ENCODE measurements around the gene NTN4.
"Not testable (repeated sequence)": the region's sequence is repeated elsewhere in the genome, so short reads cannot be mapped to it uniquely, and the experiment has no call there.

Gene NTN4

DNA sequence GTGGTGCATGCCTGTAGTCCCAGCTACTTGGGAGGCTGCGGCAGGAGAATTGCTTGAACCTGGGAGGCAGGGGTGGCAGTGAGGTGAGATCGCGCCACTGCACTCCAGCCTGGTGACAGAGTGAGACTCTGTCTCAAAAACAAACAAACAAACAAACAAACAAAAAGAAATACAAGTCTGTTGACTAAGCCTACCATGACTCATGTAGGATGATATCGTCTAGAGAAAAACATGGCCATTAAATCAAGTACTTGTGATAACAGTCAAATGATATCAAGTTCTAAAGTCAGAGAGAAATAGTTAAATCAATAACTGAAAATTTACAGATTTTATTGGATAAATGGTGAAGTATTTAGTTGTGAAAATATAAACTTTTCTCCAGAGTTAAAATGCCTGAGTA lies 21.6 kb upstream of the NTN4 start:
- DNase-seq; H4K8ac ChIP-seq (ENCODE audit: low read depth, low read length); H3K18ac ChIP-seq (ENCODE audit: low read length); H3K79me1 ChIP-seq (ENCODE audit: low read length); H4K5ac ChIP-seq (ENCODE audit: low read length); H2BK5ac ChIP-seq (ENCODE audit: low read length); H3K79me2 ChIP-seq (ENCODE audit: control insufficient read depth, insufficient read depth, low read length); H3K4ac ChIP-seq (ENCODE audit: low read depth, low read length); H3K4me2 ChIP-seq (ENCODE audit: low read length); H3K56ac ChIP-seq (ENCODE audit: low read length); H2BK15ac ChIP-seq (replicated peaks; ENCODE audit: low read depth); H2AK5ac ChIP-seq (ENCODE audit: low read length); H2BK120ac ChIP-seq (ENCODE audit: low read depth, low read length); H3K4me3 ChIP-seq (ENCODE audit: low read length); H3K27ac ChIP-seq (ENCODE audit: low read depth, low read length); H3K23ac ChIP-seq (ENCODE audit: low read length); H3K36me3 ChIP-seq (ENCODE audit: control insufficient read depth, insufficient read depth, low read length); H3K9ac ChIP-seq (ENCODE audit: low read length); H3K27me3 ChIP-seq (ENCODE audit: insufficient read depth, low read length, poor library complexity); H3K4me1 ChIP-seq (ENCODE audit: control insufficient read depth, low read depth, low read length): not testable (repeated sequence)
- WGBS (ENCODE audit: extremely low coverage, insufficient coverage, low lambda C conversion rate) = no CpG with 5 or more reads among the region's 4 CpGs

GRCh38 chr12:95810411-95810810 lies 19.8 kb upstream of the NTN4 start:
- H3K9ac ChIP-seq (ENCODE audit: low read length) = no peak overlapping the region
- no peak overlapping the region for H3K56ac ChIP-seq (ENCODE audit: low read length)
- H3K27me3 ChIP-seq (ENCODE audit: insufficient read depth, low read length, poor library complexity) = no peaks in the 10 kb centered on the region
- no peaks in the 10 kb centered on the region for H3K36me3 ChIP-seq (ENCODE audit: control insufficient read depth, insufficient read depth, low read length)
- H2BK120ac ChIP-seq (ENCODE audit: low read depth, low read length) = no peak overlapping the region
- no peak overlapping the region for H3K23ac ChIP-seq (ENCODE audit: low read length)
- no peak overlapping the region for H2BK15ac ChIP-seq (replicated peaks; ENCODE audit: low read depth)
- WGBS (ENCODE audit: extremely low coverage, insufficient coverage, low lambda C conversion rate) = no CpG with 5 or more reads among the region's 2 CpGs
- no peaks in the 10 kb centered on the region for H3K4me1 ChIP-seq (ENCODE audit: control insufficient read depth, low read depth, low read length)
- no peaks in the 10 kb centered on the region for H3K79me1 ChIP-seq (ENCODE audit: low read length)
- no peak overlapping the region for H2AK5ac ChIP-seq (ENCODE audit: low read length)
- no peak overlapping the region for H3K4ac ChIP-seq (ENCODE audit: low read depth, low read length)
- no peak overlapping the region for H3K4me2 ChIP-seq (ENCODE audit: low read length)
- H2BK5ac ChIP-seq (ENCODE audit: low read length) = no peak overlapping the region
- no peak for DNase-seq
- no peak overlapping the region for H3K4me3 ChIP-seq (ENCODE audit: low read length)
- no peak overlapping the region for H4K5ac ChIP-seq (ENCODE audit: low read length)
- H3K27ac ChIP-seq (ENCODE audit: low read depth, low read length) = no peak overlapping the region
- H3K79me2 ChIP-seq (ENCODE audit: control insufficient read depth, insufficient read depth, low read length) = no peaks in the 10 kb centered on the region
- no peak overlapping the region for H3K18ac ChIP-seq (ENCODE audit: low read length)
- no peak overlapping the region for H4K8ac ChIP-seq (ENCODE audit: low read depth, low read length)

GRCh38 chr12:95809000-95809680 lies 18.6 kb upstream of the NTN4 start:
- Histone ChIP-seq H3K36me3 (ENCODE audit: control insufficient read depth, insufficient read depth, low read length) (no peaks in the 10 kb centered on the region), H3K9ac (ENCODE audit: low read length) (no peak overlapping the region), H3K4me2 (ENCODE audit: low read length) (no peak overlapping the region), H3K4me3 (ENCODE audit: low read length) (no peak overlapping the region), H3K4me1 (ENCODE audit: control insufficient read depth, low read depth, low read length) (no peaks in the 10 kb centered on the region), H3K56ac (ENCODE audit: low read length) (no peak overlapping the region), H4K8ac (ENCODE audit: low read depth, low read length) (no peak overlapping the region), H2AK5ac (ENCODE audit: low read length) (no peak overlapping the region), H3K27ac (ENCODE audit: low read depth, low read length) (no peak overlapping the region), H4K5ac (ENCODE audit: low read length) (no peak overlapping the region), H3K79me2 (ENCODE audit: control insufficient read depth, insufficient read depth, low read length) (no peaks in the 10 kb centered on the region), H2BK120ac (ENCODE audit: low read depth, low read length) (no peak overlapping the region), H2BK5ac (ENCODE audit: low read length) (no peak overlapping the region), H3K23ac (ENCODE audit: low read length) (no peak overlapping the region), H3K27me3 (ENCODE audit: insufficient read depth, low read length, poor library complexity) (no peaks in the 10 kb centered on the region), H3K18ac (ENCODE audit: low read length) (no peak overlapping the region), H3K79me1 (ENCODE audit: low read length) (no peaks in the 10 kb centered on the region), H3K4ac (ENCODE audit: low read depth, low read length) (no peak overlapping the region), H2BK15ac (replicated peaks; ENCODE audit: low read depth) (no peak overlapping the region)
- no CpG with 5 or more reads among the region's 7 CpGs for WGBS (ENCODE audit: extremely low coverage, insufficient coverage, low lambda C conversion rate)
- no peak for DNase-seq

GRCh38 chr12:95808146-95808545 lies 17.6 kb upstream of the NTN4 start:
- Histone ChIP-seq H3K23ac (ENCODE audit: low read length) (no peak overlapping the region), H3K4me1 (ENCODE audit: control insufficient read depth, low read depth, low read length) (no peaks in the 10 kb centered on the region), H2BK15ac (replicated peaks; ENCODE audit: low read depth) (no peak overlapping the region), H2BK120ac (ENCODE audit: low read depth, low read length) (no peak overlapping the region), H3K36me3 (ENCODE audit: control insufficient read depth, insufficient read depth, low read length) (no peaks in the 10 kb centered on the region), H3K56ac (ENCODE audit: low read length) (no peak overlapping the region), H3K79me1 (ENCODE audit: low read length) (no peaks in the 10 kb centered on the region), H3K27ac (ENCODE audit: low read depth, low read length) (no peak overlapping the region), H3K79me2 (ENCODE audit: control insufficient read depth, insufficient read depth, low read length) (no peaks in the 10 kb centered on the region), H2AK5ac (ENCODE audit: low read length) (no peak overlapping the region), H3K4me2 (ENCODE audit: low read length) (no peak overlapping the region), H3K27me3 (ENCODE audit: insufficient read depth, low read length, poor library complexity) (no peaks in the 10 kb centered on the region), H2BK5ac (ENCODE audit: low read length) (no peak overlapping the region), H3K4me3 (ENCODE audit: low read length) (no peak overlapping the region), H3K9ac (ENCODE audit: low read length) (no peak overlapping the region), H3K4ac (ENCODE audit: low read depth, low read length) (no peak overlapping the region), H4K5ac (ENCODE audit: low read length) (no peak overlapping the region), H3K18ac (ENCODE audit: low read length) (no peak overlapping the region), H4K8ac (ENCODE audit: low read depth, low read length) (no peak overlapping the region)
- no CpG with 5 or more reads among the region's 7 CpGs for WGBS (ENCODE audit: extremely low coverage, insufficient coverage, low lambda C conversion rate)
- no peak for DNase-seq

DNA sequence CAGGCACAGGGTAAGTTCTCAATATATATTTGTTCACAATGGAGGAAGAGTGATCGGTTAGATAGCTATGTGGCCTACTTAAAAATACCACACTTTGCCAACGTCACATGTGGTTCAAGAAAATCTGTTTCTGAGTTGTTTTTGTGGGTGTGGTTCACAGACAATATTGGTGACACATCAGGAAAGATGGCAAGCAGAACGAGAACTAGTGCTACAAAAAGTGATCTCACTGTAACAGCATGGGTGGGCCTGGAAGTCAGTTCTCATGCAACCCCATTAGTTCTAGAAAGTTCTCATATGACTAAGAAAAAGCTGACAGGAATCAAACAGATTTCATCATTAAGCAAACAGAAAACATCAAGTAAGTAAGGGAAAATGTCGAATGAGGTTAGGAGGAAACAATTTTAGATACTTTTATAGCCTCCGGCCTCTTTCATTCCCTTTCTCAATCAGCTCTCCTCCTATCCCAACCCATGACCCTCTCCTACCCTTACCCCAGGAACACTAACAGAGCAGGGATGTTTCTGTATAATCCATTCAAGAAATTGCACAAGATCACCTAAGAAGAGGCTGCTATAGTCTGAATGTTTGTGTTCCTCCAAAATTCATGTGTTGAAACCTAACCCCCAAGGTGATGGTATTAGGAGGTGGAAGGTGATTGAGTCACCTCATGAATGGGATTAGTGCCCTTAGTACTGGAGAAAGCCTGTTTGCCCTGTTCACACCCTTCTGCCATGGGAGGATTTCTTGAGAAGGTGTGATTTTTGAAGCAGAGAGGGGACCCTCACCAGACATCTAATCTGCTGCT lies 15.5 kb upstream of the NTN4 start:
- H3K27ac ChIP-seq (ENCODE audit: low read depth, low read length) = no peak overlapping the region
- no peak overlapping the region for H3K56ac ChIP-seq (ENCODE audit: low read length)
- DNase-seq = peak; percentile 49
- no peak overlapping the region for H2BK120ac ChIP-seq (ENCODE audit: low read depth, low read length)
- H3K79me2 ChIP-seq (ENCODE audit: control insufficient read depth, insufficient read depth, low read length) = no peaks in the 10 kb centered on the region
- H3K9ac ChIP-seq (ENCODE audit: low read length) = no peak overlapping the region
- H3K4me3 ChIP-seq (ENCODE audit: low read length) = no peak overlapping the region
- no peak overlapping the region for H3K18ac ChIP-seq (ENCODE audit: low read length)
- no CpG with 5 or more reads among the region's 5 CpGs for WGBS (ENCODE audit: extremely low coverage, insufficient coverage, low lambda C conversion rate)
- no peak overlapping the region for H4K8ac ChIP-seq (ENCODE audit: low read depth, low read length)
- no peak overlapping the region for H2BK15ac ChIP-seq (replicated peaks; ENCODE audit: low read depth)
- no peak overlapping the region for H3K23ac ChIP-seq (ENCODE audit: low read length)
- H3K4ac ChIP-seq (ENCODE audit: low read depth, low read length) = no peak overlapping the region
- no peaks in the 10 kb centered on the region for H3K4me1 ChIP-seq (ENCODE audit: control insufficient read depth, low read depth, low read length)
- H3K27me3 ChIP-seq (ENCODE audit: insufficient read depth, low read length, poor library complexity) = no peaks in the 10 kb centered on the region
- no peak overlapping the region for H4K5ac ChIP-seq (ENCODE audit: low read length)
- no peak overlapping the region for H3K4me2 ChIP-seq (ENCODE audit: low read length)
- H3K36me3 ChIP-seq (ENCODE audit: control insufficient read depth, insufficient read depth, low read length) = no peaks in the 10 kb centered on the region
- no peak overlapping the region for H2AK5ac ChIP-seq (ENCODE audit: low read length)
- no peak overlapping the region for H2BK5ac ChIP-seq (ENCODE audit: low read length)
- no peaks in the 10 kb centered on the region for H3K79me1 ChIP-seq (ENCODE audit: low read length)
